Ishikawa (cell line): ENCODE data around the gene ZNF513.

Experiments used
- CEBPB ChIP-seq: IDR thresholded peaks from 2 replicates; pipeline ENCODE4 v1.6.1; 2012
- CREB1 ChIP-seq: IDR thresholded peaks from 2 replicates; pipeline ENCODE4 v1.6.1; 2012; ENCODE audit warnings: low read depth
- EGR1 ChIP-seq: IDR thresholded peaks from 2 replicates; pipeline ENCODE4 v1.6.1; 2012
- EP300 ChIP-seq: IDR thresholded peaks from 2 replicates; pipeline ENCODE4 v1.6.1; 2012; ENCODE audit warnings: borderline replicate concordance
- FOXM1 ChIP-seq: IDR thresholded peaks from 2 replicates; pipeline ENCODE4 v1.6.1; 2012; ENCODE audit warnings: low read depth, borderline replicate concordance
- NFIC ChIP-seq: IDR thresholded peaks from 2 replicates; pipeline ENCODE4 v1.6.1; 2012
- RAD21 ChIP-seq: IDR thresholded peaks from 2 replicates; pipeline ENCODE4 v1.6.1; 2012; ENCODE audit warnings: low read depth
- TAF1 ChIP-seq: IDR thresholded peaks from 2 replicates; pipeline ENCODE4 v1.6.1; 2012; ENCODE audit warnings: low read depth, mild to moderate bottlenecking
- TCF12 ChIP-seq: IDR thresholded peaks from 2 replicates; pipeline ENCODE4 v1.6.1; 2012; ENCODE audit warnings: low read depth
- TEAD4 ChIP-seq: IDR thresholded peaks from 2 replicates; pipeline ENCODE4 v1.6.1; 2012
- YY1 ChIP-seq: IDR thresholded peaks from 2 replicates; pipeline ENCODE4 v1.6.1; 2012; ENCODE audit warnings: low read depth
- ZBTB7A ChIP-seq: IDR thresholded peaks from 2 replicates; pipeline ENCODE4 v1.6.1; 2012; ENCODE audit warnings: low read depth
- TF ChIP-seq, protein P1 (sequence below): IDR thresholded peaks from 2 replicates; pipeline ENCODE4 v1.6.1; 2012; ENCODE audit warnings: low read depth, mild to moderate bottlenecking
- TF ChIP-seq, protein P2 (sequence below): IDR thresholded peaks from 2 replicates; pipeline ENCODE4 v1.6.1; 2012
- TF ChIP-seq, protein P3 (sequence below): IDR thresholded peaks from 2 replicates; pipeline ENCODE4 v1.6.1; 2012

ZNF513 gene

DNA sequence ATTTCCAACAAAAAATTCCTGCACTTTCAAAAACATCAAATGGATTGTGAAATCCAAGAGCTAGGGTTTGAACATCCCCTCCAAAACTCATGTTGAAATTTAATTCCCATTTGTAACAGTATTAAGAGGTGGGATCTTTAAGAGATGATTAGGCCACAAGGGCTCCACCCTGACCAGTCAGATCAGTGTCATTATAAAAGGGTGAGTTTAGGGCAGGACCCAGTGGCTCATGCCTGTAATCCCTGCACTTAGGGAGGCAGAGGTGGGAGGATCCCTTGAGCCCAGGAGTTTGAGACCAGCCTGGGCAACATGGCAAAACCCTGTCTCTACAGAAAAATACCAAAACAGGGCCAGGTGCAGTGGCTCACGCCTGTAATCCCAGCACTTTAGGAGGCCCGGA is 32.9 kb downstream of the ZNF513 start:
- TF ChIP-seq, protein P1, sequence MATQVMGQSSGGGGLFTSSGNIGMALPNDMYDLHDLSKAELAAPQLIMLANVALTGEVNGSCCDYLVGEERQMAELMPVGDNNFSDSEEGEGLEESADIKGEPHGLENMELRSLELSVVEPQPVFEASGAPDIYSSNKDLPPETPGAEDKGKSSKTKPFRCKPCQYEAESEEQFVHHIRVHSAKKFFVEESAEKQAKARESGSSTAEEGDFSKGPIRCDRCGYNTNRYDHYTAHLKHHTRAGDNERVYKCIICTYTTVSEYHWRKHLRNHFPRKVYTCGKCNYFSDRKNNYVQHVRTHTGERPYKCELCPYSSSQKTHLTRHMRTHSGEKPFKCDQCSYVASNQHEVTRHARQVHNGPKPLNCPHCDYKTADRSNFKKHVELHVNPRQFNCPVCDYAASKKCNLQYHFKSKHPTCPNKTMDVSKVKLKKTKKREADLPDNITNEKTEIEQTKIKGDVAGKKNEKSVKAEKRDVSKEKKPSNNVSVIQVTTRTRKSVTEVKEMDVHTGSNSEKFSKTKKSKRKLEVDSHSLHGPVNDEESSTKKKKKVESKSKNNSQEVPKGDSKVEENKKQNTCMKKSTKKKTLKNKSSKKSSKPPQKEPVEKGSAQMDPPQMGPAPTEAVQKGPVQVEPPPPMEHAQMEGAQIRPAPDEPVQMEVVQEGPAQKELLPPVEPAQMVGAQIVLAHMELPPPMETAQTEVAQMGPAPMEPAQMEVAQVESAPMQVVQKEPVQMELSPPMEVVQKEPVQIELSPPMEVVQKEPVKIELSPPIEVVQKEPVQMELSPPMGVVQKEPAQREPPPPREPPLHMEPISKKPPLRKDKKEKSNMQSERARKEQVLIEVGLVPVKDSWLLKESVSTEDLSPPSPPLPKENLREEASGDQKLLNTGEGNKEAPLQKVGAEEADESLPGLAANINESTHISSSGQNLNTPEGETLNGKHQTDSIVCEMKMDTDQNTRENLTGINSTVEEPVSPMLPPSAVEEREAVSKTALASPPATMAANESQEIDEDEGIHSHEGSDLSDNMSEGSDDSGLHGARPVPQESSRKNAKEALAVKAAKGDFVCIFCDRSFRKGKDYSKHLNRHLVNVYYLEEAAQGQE = no peak
- TF ChIP-seq EGR1 (no peak), TEAD4 (no peak), CEBPB (no peak), TCF12 (no peak), ZBTB7A (no peak), FOXM1 (no peak), TAF1 (no peak), NFIC (no peak), RAD21 (no peak), YY1 (no peak), CREB1 (no peak), EP300 (no peak)
- TF ChIP-seq, protein P2, sequence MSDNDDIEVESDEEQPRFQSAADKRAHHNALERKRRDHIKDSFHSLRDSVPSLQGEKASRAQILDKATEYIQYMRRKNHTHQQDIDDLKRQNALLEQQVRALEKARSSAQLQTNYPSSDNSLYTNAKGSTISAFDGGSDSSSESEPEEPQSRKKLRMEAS = no peak
- TF ChIP-seq, protein P3, sequence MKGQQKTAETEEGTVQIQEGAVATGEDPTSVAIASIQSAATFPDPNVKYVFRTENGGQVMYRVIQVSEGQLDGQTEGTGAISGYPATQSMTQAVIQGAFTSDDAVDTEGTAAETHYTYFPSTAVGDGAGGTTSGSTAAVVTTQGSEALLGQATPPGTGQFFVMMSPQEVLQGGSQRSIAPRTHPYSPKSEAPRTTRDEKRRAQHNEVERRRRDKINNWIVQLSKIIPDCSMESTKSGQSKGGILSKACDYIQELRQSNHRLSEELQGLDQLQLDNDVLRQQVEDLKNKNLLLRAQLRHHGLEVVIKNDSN = no peak

DNA sequence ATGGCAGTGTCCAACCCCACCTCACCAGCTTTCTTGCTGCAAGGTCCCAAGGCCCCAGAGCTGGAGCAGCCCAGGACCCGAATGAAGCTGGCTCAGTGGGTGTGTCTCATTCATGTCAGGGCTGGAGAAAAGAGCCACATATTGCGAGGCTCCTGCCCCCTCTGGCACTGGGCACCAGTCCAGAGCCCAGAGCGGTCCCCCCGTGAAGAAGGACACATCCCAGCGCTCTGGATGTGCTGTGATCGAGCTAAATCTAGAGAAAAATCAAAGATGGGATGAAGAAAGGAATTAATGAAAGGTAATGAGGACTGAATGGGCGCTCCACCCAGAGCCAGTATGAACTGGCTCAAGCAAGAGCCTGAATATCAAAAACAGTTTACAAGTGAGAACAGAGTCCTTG is 44.4 kb downstream of the ZNF513 start:
- TF ChIP-seq ZBTB7A = no peak
- TF ChIP-seq, protein P3 = no peak
- no peak for TF ChIP-seq CREB1
- no peak for TF ChIP-seq EGR1
- no peak for TF ChIP-seq TAF1

DNA sequence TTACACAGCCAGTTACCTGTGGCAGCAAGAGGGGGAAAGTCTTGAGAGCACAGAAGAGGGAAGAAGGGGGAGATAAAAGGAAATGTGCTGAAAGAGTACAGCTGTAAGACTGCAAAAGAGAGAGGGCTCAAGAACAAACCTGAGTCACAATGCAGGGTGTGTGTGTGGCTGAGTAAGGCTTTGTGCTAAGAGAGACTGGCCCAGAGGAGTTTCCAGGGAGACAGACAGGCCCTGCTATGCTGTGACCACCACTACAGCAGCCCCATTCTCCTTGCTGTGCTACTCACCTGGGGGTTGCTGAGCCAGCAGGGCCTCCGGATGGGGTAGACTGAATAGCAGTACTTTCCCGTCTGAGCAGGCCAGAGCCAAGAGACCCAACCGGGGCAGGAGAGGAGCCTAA is 45.2 kb downstream of the ZNF513 start:
- TF ChIP-seq EGR1 = no peak
- no peak for TF ChIP-seq ZBTB7A
- TF ChIP-seq, protein P2 = no peak
- TF ChIP-seq EP300 = no peak
